ENCODE data around the gene CCDC137. TPM values are rescaled to one million over a fixed set of nuclear protein-coding genes. Genes with fewer than 3 reads are reported as not detected.

The CCDC137 gene
- total and polyA plus RNA-seq, 2 experiments from 2014 or later, result 16.9 to 23.4 TPM

DNA sequence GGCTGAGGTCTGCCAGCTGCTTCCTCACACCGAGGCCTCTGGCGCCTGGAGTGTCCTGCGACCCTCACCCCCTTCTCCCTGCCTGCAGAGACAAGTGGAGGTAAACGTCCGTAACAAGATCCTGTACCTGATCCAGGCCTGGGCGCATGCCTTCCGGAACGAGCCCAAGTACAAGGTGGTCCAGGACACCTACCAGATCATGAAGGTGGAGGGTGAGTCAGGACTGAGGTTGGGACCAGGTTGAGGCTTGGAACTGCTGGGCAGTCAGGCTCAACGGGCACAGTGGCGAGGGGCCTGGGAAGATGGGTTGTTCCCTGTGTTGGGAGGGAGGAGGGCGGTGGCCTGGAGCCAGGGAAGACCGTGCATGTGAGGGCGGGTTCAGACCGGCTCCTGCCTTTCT lies 22.1 kb downstream of the CCDC137 start:
- TF ChIP-seq, protein P1, sequence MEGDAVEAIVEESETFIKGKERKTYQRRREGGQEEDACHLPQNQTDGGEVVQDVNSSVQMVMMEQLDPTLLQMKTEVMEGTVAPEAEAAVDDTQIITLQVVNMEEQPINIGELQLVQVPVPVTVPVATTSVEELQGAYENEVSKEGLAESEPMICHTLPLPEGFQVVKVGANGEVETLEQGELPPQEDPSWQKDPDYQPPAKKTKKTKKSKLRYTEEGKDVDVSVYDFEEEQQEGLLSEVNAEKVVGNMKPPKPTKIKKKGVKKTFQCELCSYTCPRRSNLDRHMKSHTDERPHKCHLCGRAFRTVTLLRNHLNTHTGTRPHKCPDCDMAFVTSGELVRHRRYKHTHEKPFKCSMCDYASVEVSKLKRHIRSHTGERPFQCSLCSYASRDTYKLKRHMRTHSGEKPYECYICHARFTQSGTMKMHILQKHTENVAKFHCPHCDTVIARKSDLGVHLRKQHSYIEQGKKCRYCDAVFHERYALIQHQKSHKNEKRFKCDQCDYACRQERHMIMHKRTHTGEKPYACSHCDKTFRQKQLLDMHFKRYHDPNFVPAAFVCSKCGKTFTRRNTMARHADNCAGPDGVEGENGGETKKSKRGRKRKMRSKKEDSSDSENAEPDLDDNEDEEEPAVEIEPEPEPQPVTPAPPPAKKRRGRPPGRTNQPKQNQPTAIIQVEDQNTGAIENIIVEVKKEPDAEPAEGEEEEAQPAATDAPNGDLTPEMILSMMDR (IDR thresholded peaks at IDR 0.05; ENCODE audit: low read depth, low read length), result no peak
- peaks cover 8% of the 10 kb centered on the region for H3K4me1 ChIP-seq (ENCODE audit: low read depth)
- H3K27me3 ChIP-seq, result no peaks in the 10 kb centered on the region
- peaks cover 29% of the 10 kb centered on the region for H3K36me3 ChIP-seq
- DNase-seq (ENCODE audit: low read depth in 1 of 2, low spot score in 1 of 2), result no peak
- H3K27ac ChIP-seq, result no peak overlapping the region
- no peaks in the 10 kb centered on the region for H3K9me3 ChIP-seq (ENCODE audit: low read depth)
- H3K4me3 ChIP-seq, result no peak overlapping the region

DNA sequence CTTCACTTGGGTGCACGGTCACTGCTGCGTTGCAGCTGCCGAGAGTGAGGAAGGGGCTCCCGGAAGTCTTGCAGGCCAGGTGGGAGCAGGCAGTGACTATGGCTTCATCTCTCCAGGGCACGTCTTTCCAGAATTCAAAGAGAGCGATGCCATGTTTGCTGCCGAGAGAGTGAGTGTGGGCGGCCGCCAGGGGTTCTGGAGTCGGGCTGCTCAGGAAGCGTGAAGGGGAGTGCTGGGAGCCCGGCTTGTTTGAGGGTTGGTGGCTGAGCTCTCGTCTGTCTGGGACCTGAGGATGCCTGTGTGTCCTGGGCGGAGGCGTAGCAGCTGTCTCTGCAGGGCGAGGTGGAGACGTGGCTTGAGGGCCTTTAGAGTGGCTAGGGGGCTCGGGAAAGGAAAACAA lies 23.5 kb downstream of the CCDC137 start:
- DNase-seq (ENCODE audit: low read depth in 1 of 2, low spot score in 1 of 2), result no peak
- Histone ChIP-seq H3K27ac (no peak overlapping the region), H3K36me3 (peaks cover 35% of the 10 kb centered on the region), H3K27me3 (no peaks in the 10 kb centered on the region), H3K4me1 (ENCODE audit: low read depth) (peaks cover 2% of the 10 kb centered on the region), H3K4me3 (no peak overlapping the region), H3K9me3 (ENCODE audit: low read depth) (no peaks in the 10 kb centered on the region)
- TF ChIP-seq, protein P1 (IDR thresholded peaks at IDR 0.05; ENCODE audit: low read depth, low read length), result no peak

DNA sequence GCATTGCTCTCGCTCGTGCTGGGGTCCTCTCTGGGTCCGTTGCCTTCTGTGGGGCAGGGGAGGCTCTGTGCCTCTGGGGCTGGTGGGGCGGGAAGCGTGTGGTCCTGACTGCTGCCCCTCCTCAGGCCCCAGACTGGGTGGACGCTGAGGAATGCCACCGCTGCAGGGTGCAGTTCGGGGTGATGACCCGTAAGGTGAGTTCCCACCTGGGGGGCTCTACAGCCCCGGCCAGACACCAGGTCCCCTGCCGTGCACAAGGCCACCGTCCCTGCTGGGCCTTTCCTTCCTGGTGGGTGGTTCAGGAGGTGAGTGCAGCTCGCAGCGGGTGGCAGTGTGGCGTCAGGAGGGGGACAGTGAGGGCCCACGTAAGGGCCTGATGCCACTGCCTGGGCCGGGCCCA lies 24.0 kb downstream of the CCDC137 start:
- Histone ChIP-seq H3K4me3 (no peak overlapping the region), H3K27ac (no peak overlapping the region), H3K36me3 (peaks cover 39% of the 10 kb centered on the region), H3K27me3 (no peaks in the 10 kb centered on the region), H3K9me3 (ENCODE audit: low read depth) (no peaks in the 10 kb centered on the region), H3K4me1 (ENCODE audit: low read depth) (no peaks in the 10 kb centered on the region)
- TF ChIP-seq, protein P1 (IDR thresholded peaks at IDR 0.05; ENCODE audit: low read depth, low read length), result no peak
- DNase-seq (ENCODE audit: low read depth in 1 of 2, low spot score in 1 of 2), result no peak

DNA sequence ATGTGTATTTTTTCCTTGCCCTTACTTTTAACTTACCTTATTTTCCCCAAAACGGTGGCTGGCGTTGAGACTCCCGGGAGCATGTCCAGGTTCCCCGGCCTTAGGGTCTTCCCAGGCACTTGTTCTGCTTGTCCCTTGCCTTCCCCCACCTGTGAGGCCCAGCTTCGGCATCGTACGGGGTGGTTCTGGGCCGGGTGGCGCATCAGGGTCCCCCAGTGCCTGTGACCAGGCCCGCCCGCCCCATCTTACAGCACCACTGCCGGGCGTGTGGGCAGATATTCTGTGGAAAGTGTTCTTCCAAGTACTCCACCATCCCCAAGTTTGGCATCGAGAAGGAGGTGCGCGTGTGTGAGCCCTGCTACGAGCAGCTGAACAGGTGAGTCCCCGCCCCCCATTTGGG lies 24.7 kb downstream of the CCDC137 start:
- Histone ChIP-seq H3K27ac (no peak overlapping the region), H3K36me3 (peaks cover 40% of the 10 kb centered on the region), H3K4me3 (no peak overlapping the region), H3K27me3 (no peaks in the 10 kb centered on the region), H3K9me3 (ENCODE audit: low read depth) (no peaks in the 10 kb centered on the region), H3K4me1 (ENCODE audit: low read depth) (no peaks in the 10 kb centered on the region)
- DNase-seq (ENCODE audit: low read depth in 1 of 2, low spot score in 1 of 2), result no peak
- TF ChIP-seq, protein P1 (IDR thresholded peaks at IDR 0.05; ENCODE audit: low read depth, low read length), result no peak

DNA sequence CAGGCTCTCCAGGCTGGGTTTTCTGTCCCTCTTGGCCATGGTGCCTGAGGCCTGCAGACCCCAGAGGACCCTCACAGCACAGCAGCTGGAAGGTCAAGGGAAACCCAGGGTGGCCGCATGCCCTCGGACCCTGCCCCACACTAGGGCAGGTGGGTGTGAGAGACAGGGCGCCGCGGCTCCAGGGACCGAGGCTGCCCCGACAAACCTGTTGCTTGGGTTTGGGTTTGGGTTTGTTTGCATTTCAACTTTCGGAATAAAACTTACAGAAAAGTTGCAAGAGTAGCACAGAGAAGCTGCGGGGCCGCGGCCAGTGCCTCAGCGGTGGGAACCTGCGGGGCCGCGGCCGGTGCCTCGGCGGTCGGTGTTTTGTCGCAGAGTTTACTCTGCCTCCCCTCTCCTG lies 25.1 kb downstream of the CCDC137 start:
- peaks cover 40% of the 10 kb centered on the region for H3K36me3 ChIP-seq
- TF ChIP-seq, protein P1 (IDR thresholded peaks at IDR 0.05; ENCODE audit: low read depth, low read length), result no peak
- DNase-seq (ENCODE audit: low read depth in 1 of 2, low spot score in 1 of 2), result no peak

More for the DNA sequence above, 25.1 kb downstream of the CCDC137 start:
- H3K9me3 ChIP-seq (ENCODE audit: low read depth), result no peaks in the 10 kb centered on the region
- no peaks in the 10 kb centered on the region for H3K27me3 ChIP-seq
- no peaks in the 10 kb centered on the region for H3K4me1 ChIP-seq (ENCODE audit: low read depth)
- H3K4me3 ChIP-seq, result no peak overlapping the region
- H3K27ac ChIP-seq, result no peak overlapping the region

Measured in cardiac muscle cell (in vitro differentiated cells and primary cell).